ENCODE measurements around the gene UVRAG. TPM values are rescaled to one million over a fixed set of nuclear protein-coding genes. Genes with fewer than 3 reads are reported as not detected.

UVRAG gene
- total and polyA plus RNA-seq, 4 donors = 7.9 to 47.0 (median 20.1) TPM

- Histone ChIP-seq H3K36me3 (ENCODE audit: control insufficient read depth in 1 of 2, insufficient read depth in 2 of 2, low read length in 1 of 2) (no peaks in the 10 kb centered on the region), H3K27ac (ENCODE audit: low read depth in 1 of 2, low read length in 2 of 2) (no peak overlapping the region), H3K27me3 (ENCODE audit: control insufficient read depth in 1 of 2, insufficient read depth in 2 of 2, low read length in 1 of 2) (no peaks in the 10 kb centered on the region), H3K4me1 (ENCODE audit: control insufficient read depth in 1 of 2, insufficient read depth in 2 of 2, low read length in 2 of 2) (no peaks in the 10 kb centered on the region), H3K4me3 (ENCODE audit: low read length in 2 of 2) (no peak overlapping the region), H3K9me3 (ENCODE audit: control insufficient read depth, low read length) (no peaks in the 10 kb centered on the region)
- DNase-seq (no peak), ATAC-seq (ENCODE audit: low FRiP score) (no peak)
- WGBS, 2 donors = 47 to 59% methylated on average over 13 of the region's 13 CpGs
- intact Hi-C loops (cut with DNase I) = no loop called here
Measured at GRCh38 chr11:76172583-76172982, 357.6 kb downstream of the UVRAG start.

GRCh38 chr11:76173663-76174062 is 358.7 kb downstream of the UVRAG start:
- no peak for DNase-seq
- no peak overlapping the region for H3K27ac ChIP-seq (ENCODE audit: low read depth in 1 of 2, low read length in 2 of 2)
- H3K36me3 ChIP-seq (ENCODE audit: control insufficient read depth in 1 of 2, insufficient read depth in 2 of 2, low read length in 1 of 2) = no peaks in the 10 kb centered on the region
- H3K4me3 ChIP-seq (ENCODE audit: low read length in 2 of 2) = no peak overlapping the region
- intact Hi-C loops (cut with DNase I) = no loop called here
- H3K4me1 ChIP-seq (ENCODE audit: control insufficient read depth in 1 of 2, insufficient read depth in 2 of 2, low read length in 2 of 2) = no peaks in the 10 kb centered on the region
- no peaks in the 10 kb centered on the region for H3K9me3 ChIP-seq (ENCODE audit: control insufficient read depth, low read length)
- H3K27me3 ChIP-seq (ENCODE audit: control insufficient read depth in 1 of 2, insufficient read depth in 2 of 2, low read length in 1 of 2) = no peaks in the 10 kb centered on the region
- ATAC-seq (ENCODE audit: low FRiP score) = no peak
- WGBS, 2 donors = 90 to 92% methylated on average over 8 of the region's 8 CpGs

GRCh38 chr11:76174330-76174729 is 359.3 kb downstream of the UVRAG start:
- WGBS, 2 donors = 92 to 97% methylated on average over 5 of the region's 5 CpGs
- intact Hi-C loops (cut with DNase I) = no loop called here
- H3K36me3 ChIP-seq (ENCODE audit: control insufficient read depth in 1 of 2, insufficient read depth in 2 of 2, low read length in 1 of 2) = no peaks in the 10 kb centered on the region
- no peak for ATAC-seq (ENCODE audit: low FRiP score)
- H3K27ac ChIP-seq (ENCODE audit: low read depth in 1 of 2, low read length in 2 of 2) = no peak overlapping the region
- no peaks in the 10 kb centered on the region for H3K4me1 ChIP-seq (ENCODE audit: control insufficient read depth in 1 of 2, insufficient read depth in 2 of 2, low read length in 2 of 2)
- no peak overlapping the region for H3K4me3 ChIP-seq (ENCODE audit: low read length in 2 of 2)
- no peaks in the 10 kb centered on the region for H3K9me3 ChIP-seq (ENCODE audit: control insufficient read depth, low read length)
- DNase-seq = no peak
- H3K27me3 ChIP-seq (ENCODE audit: control insufficient read depth in 1 of 2, insufficient read depth in 2 of 2, low read length in 1 of 2) = no peaks in the 10 kb centered on the region

- no peaks in the 10 kb centered on the region for H3K36me3 ChIP-seq (ENCODE audit: control insufficient read depth in 1 of 2, insufficient read depth in 2 of 2, low read length in 1 of 2)
- WGBS, 2 donors = 88 to 91% methylated on average over 4 of the region's 4 CpGs
- no peaks in the 10 kb centered on the region for H3K4me1 ChIP-seq (ENCODE audit: control insufficient read depth in 1 of 2, insufficient read depth in 2 of 2, low read length in 2 of 2)
- DNase-seq (no peak), ATAC-seq (ENCODE audit: low FRiP score) (no peak)
- H3K27me3 ChIP-seq (ENCODE audit: control insufficient read depth in 1 of 2, insufficient read depth in 2 of 2, low read length in 1 of 2) = no peaks in the 10 kb centered on the region
- intact Hi-C loops (cut with DNase I) = no loop called here
- no peaks in the 10 kb centered on the region for H3K9me3 ChIP-seq (ENCODE audit: control insufficient read depth, low read length)
- no peak overlapping the region for H3K4me3 ChIP-seq (ENCODE audit: low read length in 2 of 2)
- H3K27ac ChIP-seq (ENCODE audit: low read depth in 1 of 2, low read length in 2 of 2) = no peak overlapping the region
Measured at GRCh38 chr11:76175783-76176182, 360.8 kb downstream of the UVRAG start.

- H3K27ac ChIP-seq (ENCODE audit: low read depth in 1 of 2, low read length in 2 of 2) = no peak overlapping the region
- intact Hi-C loops (cut with DNase I) = no loop called here
- H3K27me3 ChIP-seq (ENCODE audit: control insufficient read depth in 1 of 2, insufficient read depth in 2 of 2, low read length in 1 of 2) = no peaks in the 10 kb centered on the region
- H3K4me3 ChIP-seq (ENCODE audit: low read length in 2 of 2) = no peak overlapping the region
- 91 to 96% methylated on average over 9 of the region's 9 CpGs for WGBS, 2 donors
- no peak for ATAC-seq (ENCODE audit: low FRiP score)
- H3K9me3 ChIP-seq (ENCODE audit: control insufficient read depth, low read length) = no peaks in the 10 kb centered on the region
- DNase-seq = no peak
- H3K4me1 ChIP-seq (ENCODE audit: control insufficient read depth in 1 of 2, insufficient read depth in 2 of 2, low read length in 2 of 2) = no peaks in the 10 kb centered on the region
- no peaks in the 10 kb centered on the region for H3K36me3 ChIP-seq (ENCODE audit: control insufficient read depth in 1 of 2, insufficient read depth in 2 of 2, low read length in 1 of 2)
Measured at GRCh38 chr11:76176463-76176862, 361.5 kb downstream of the UVRAG start.

- ATAC-seq (ENCODE audit: low FRiP score) (no peak), DNase-seq (no peak)
- H3K4me1 ChIP-seq (ENCODE audit: control insufficient read depth in 1 of 2, insufficient read depth in 2 of 2, low read length in 2 of 2) = no peaks in the 10 kb centered on the region
- no peak overlapping the region for H3K4me3 ChIP-seq (ENCODE audit: low read length in 2 of 2)
- H3K36me3 ChIP-seq (ENCODE audit: control insufficient read depth in 1 of 2, insufficient read depth in 2 of 2, low read length in 1 of 2) = no peaks in the 10 kb centered on the region
- no peak overlapping the region for H3K27ac ChIP-seq (ENCODE audit: low read depth in 1 of 2, low read length in 2 of 2)
- H3K27me3 ChIP-seq (ENCODE audit: control insufficient read depth in 1 of 2, insufficient read depth in 2 of 2, low read length in 1 of 2) = no peaks in the 10 kb centered on the region
- H3K9me3 ChIP-seq (ENCODE audit: control insufficient read depth, low read length) = no peaks in the 10 kb centered on the region
- intact Hi-C loops (cut with DNase I) = no loop called here
- WGBS, 2 donors = 95 to 96% methylated on average over 6 of the region's 6 CpGs
Measured at GRCh38 chr11:76177250-76177686, 362.3 kb downstream of the UVRAG start.

- Histone ChIP-seq H3K4me3 (ENCODE audit: low read length in 2 of 2) (no peak overlapping the region), H3K36me3 (ENCODE audit: control insufficient read depth in 1 of 2, insufficient read depth in 2 of 2, low read length in 1 of 2) (no peaks in the 10 kb centered on the region), H3K9me3 (ENCODE audit: control insufficient read depth, low read length) (no peaks in the 10 kb centered on the region), H3K27ac (ENCODE audit: low read depth in 1 of 2, low read length in 2 of 2) (no peak overlapping the region), H3K4me1 (ENCODE audit: control insufficient read depth in 1 of 2, insufficient read depth in 2 of 2, low read length in 2 of 2) (no peaks in the 10 kb centered on the region), H3K27me3 (ENCODE audit: control insufficient read depth in 1 of 2, insufficient read depth in 2 of 2, low read length in 1 of 2) (no peaks in the 10 kb centered on the region)
- WGBS, 2 donors = 86 to 92% methylated on average over 7 to 13 of the region's 13 CpGs
- intact Hi-C loops (cut with DNase I) = no loop called here
- ATAC-seq (ENCODE audit: low FRiP score) (no peak), DNase-seq (no peak)
Measured at GRCh38 chr11:76179147-76179546, 364.1 kb downstream of the UVRAG start.

GRCh38 chr11:76181371-76181770 is 366.4 kb downstream of the UVRAG start:
- Histone ChIP-seq H3K4me1 (ENCODE audit: control insufficient read depth in 1 of 2, insufficient read depth in 2 of 2, low read length in 2 of 2) (no peaks in the 10 kb centered on the region), H3K36me3 (ENCODE audit: control insufficient read depth in 1 of 2, insufficient read depth in 2 of 2, low read length in 1 of 2) (no peaks in the 10 kb centered on the region), H3K4me3 (ENCODE audit: low read length in 2 of 2) (no peak overlapping the region), H3K27me3 (ENCODE audit: control insufficient read depth in 1 of 2, insufficient read depth in 2 of 2, low read length in 1 of 2) (no peaks in the 10 kb centered on the region), H3K27ac (ENCODE audit: low read depth in 1 of 2, low read length in 2 of 2) (no peak overlapping the region), H3K9me3 (ENCODE audit: control insufficient read depth, low read length) (no peaks in the 10 kb centered on the region)
- intact Hi-C loops (cut with DNase I) = no loop called here
- WGBS, 2 donors = 95 to 96% methylated on average over 15 of the region's 15 CpGs
- DNase-seq (no peak), ATAC-seq (ENCODE audit: low FRiP score) (no peak)

- no peak for DNase-seq
- Histone ChIP-seq H3K27me3 (ENCODE audit: control insufficient read depth in 1 of 2, insufficient read depth in 2 of 2, low read length in 1 of 2) (no peaks in the 10 kb centered on the region), H3K27ac (ENCODE audit: low read depth in 1 of 2, low read length in 2 of 2) (no peak overlapping the region), H3K9me3 (ENCODE audit: control insufficient read depth, low read length) (no peaks in the 10 kb centered on the region), H3K4me1 (ENCODE audit: control insufficient read depth in 1 of 2, insufficient read depth in 2 of 2, low read length in 2 of 2) (no peaks in the 10 kb centered on the region), H3K36me3 (ENCODE audit: control insufficient read depth in 1 of 2, insufficient read depth in 2 of 2, low read length in 1 of 2) (no peaks in the 10 kb centered on the region), H3K4me3 (ENCODE audit: low read length in 2 of 2) (no peak overlapping the region)
- WGBS, 2 donors = 73 to 81% methylated on average over 7 of the region's 7 CpGs
- intact Hi-C loops (cut with DNase I) = no loop called here
- ATAC-seq (ENCODE audit: low FRiP score) = no peak
Measured at GRCh38 chr11:76184551-76184993, 369.6 kb downstream of the UVRAG start.
